ENCODE data around the gene MAN2C1. TPM values are rescaled to one million over a fixed set of nuclear protein-coding genes. Genes with fewer than 3 reads are reported as not detected.
"Not testable (repeated sequence)": the region's sequence is repeated elsewhere in the genome, so short reads cannot be mapped to it uniquely, and the experiment has no call there.

Gene MAN2C1
- total RNA-seq, 1 experiment from 2014 or later, result 169 TPM

DNA sequence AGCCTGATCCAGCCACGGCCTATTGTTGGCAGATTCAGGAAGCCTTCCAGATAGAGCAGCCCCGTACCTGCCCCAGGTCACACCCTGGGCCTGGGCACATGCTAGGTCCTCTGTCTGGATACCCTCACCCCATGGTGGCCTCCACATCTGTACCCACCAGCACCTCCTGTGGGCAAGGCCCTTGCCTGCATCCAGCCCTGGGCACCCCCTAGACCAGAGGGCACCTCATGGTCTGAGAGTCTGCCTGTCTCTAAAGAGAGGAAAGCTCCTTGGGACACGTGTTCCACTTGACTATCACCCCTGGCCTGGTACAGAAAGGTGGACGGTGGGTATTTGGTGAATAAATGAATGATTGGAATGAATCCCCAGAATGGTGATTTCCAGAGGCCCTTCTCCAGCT lies 41.4 kb downstream of the MAN2C1 start:
- DNase-seq (ENCODE audit: low spot score), result no peak
- CTCF ChIA-PET, result no interaction called here
- H3K27ac ChIP-seq (ENCODE audit: low read depth, low read length, poor library complexity, severe bottlenecking), result no peak overlapping the region
- H3K27me3 ChIP-seq (replicated peaks; ENCODE audit: insufficient read depth, low read depth, low read length, poor library complexity), result no peaks in the 10 kb centered on the region
- intact Hi-C loops (cut with micrococcal nuclease; ENCODE audit: unreplicated experiment), result no loop called here
- H3K4me1 ChIP-seq (ENCODE audit: insufficient read depth, low read length, poor library complexity, severe bottlenecking), result no peaks in the 10 kb centered on the region
- no TSS peak for BruUV-seq (replicated peaks)
- POLR2A ChIA-PET (ENCODE audit: low non-redundant PET), result no interaction called here
- no peaks in the 10 kb centered on the region for H3K36me3 ChIP-seq (ENCODE audit: insufficient read depth, low read length, poor library complexity, severe bottlenecking)
- no peak overlapping the region for H3K4me3 ChIP-seq (ENCODE audit: low read depth, low read length, poor library complexity, severe bottlenecking)
- no peaks in the 10 kb centered on the region for H3K9me3 ChIP-seq (ENCODE audit: low read depth, low read length, poor library complexity, severe bottlenecking)
- TF ChIP-seq CTCF (conservative IDR thresholded peaks at IDR 0.05; ENCODE audit: low read depth, low read length), result 0 out of 2 replicates have a peak, but pooled peaks have one; percentile 11
- no peak for TF ChIP-seq EZH2 (IDR thresholded peaks at IDR 0.05; ENCODE audit: borderline replicate concordance, low read depth, low read length, poor library complexity, severe bottlenecking)

DNA sequence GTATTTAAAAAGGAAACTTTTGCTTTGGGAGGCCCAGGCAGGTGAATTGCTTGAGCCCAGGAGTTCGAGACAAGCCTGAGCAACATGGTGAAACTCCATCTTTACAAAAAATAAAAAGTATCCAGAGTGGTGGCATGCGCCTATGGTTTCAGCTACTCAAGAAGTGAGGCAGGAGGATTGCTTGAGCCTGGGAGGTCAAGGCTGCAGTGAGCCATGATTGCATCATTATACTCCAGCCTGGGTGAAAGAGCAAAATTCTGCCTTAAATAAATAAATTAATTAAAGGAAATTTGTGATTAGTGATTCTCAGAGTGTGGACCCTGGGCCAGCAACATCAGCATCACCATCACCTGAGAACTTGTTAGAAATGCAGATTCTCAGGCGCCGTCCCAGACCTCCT lies 42.5 kb downstream of the MAN2C1 start:
- Histone ChIP-seq H3K27ac (ENCODE audit: low read depth, low read length, poor library complexity, severe bottlenecking) (no peak overlapping the region), H3K27me3 (replicated peaks; ENCODE audit: insufficient read depth, low read depth, low read length, poor library complexity) (no peaks in the 10 kb centered on the region), H3K4me3 (ENCODE audit: low read depth, low read length, poor library complexity, severe bottlenecking) (no peak overlapping the region), H3K4me1 (ENCODE audit: insufficient read depth, low read length, poor library complexity, severe bottlenecking) (no peaks in the 10 kb centered on the region), H3K9me3 (ENCODE audit: low read depth, low read length, poor library complexity, severe bottlenecking) (no peaks in the 10 kb centered on the region), H3K36me3 (ENCODE audit: insufficient read depth, low read length, poor library complexity, severe bottlenecking) (no peaks in the 10 kb centered on the region)
- no peak for TF ChIP-seq CTCF (conservative IDR thresholded peaks at IDR 0.05; ENCODE audit: low read depth, low read length)
- TF ChIP-seq EZH2 (IDR thresholded peaks at IDR 0.05; ENCODE audit: borderline replicate concordance, low read depth, low read length, poor library complexity, severe bottlenecking), result no peak
- intact Hi-C loops (cut with micrococcal nuclease; ENCODE audit: unreplicated experiment), result no loop called here
- BruUV-seq (replicated peaks), result no TSS peak
- ChIA-PET CTCF (no interaction called here), POLR2A (ENCODE audit: low non-redundant PET) (no interaction called here)
- no peak for DNase-seq (ENCODE audit: low spot score)

- Histone ChIP-seq H3K4me3 (ENCODE audit: low read depth, low read length, poor library complexity, severe bottlenecking) (no peak overlapping the region), H3K27ac (ENCODE audit: low read depth, low read length, poor library complexity, severe bottlenecking) (no peak overlapping the region), H3K9me3 (ENCODE audit: low read depth, low read length, poor library complexity, severe bottlenecking) (no peaks in the 10 kb centered on the region), H3K4me1 (ENCODE audit: insufficient read depth, low read length, poor library complexity, severe bottlenecking) (no peaks in the 10 kb centered on the region), H3K27me3 (replicated peaks; ENCODE audit: insufficient read depth, low read depth, low read length, poor library complexity) (no peaks in the 10 kb centered on the region), H3K36me3 (ENCODE audit: insufficient read depth, low read length, poor library complexity, severe bottlenecking) (no peaks in the 10 kb centered on the region)
- intact Hi-C loops (cut with micrococcal nuclease; ENCODE audit: unreplicated experiment), result no loop called here
- no TSS peak for BruUV-seq (replicated peaks)
- ChIA-PET POLR2A (ENCODE audit: low non-redundant PET) (no interaction called here), CTCF (no interaction called here)
- TF ChIP-seq EZH2 (IDR thresholded peaks at IDR 0.05; ENCODE audit: borderline replicate concordance, low read depth, low read length, poor library complexity, severe bottlenecking), result no peak
- no peak for TF ChIP-seq CTCF (conservative IDR thresholded peaks at IDR 0.05; ENCODE audit: low read depth, low read length)
- no peak for DNase-seq (ENCODE audit: low spot score)
These were observed 46.7 kb downstream of the MAN2C1 start for GRCh38 chr15:75321711-75322110.

- H3K4me3 ChIP-seq (ENCODE audit: low read depth, low read length, poor library complexity, severe bottlenecking); intact Hi-C loops (cut with micrococcal nuclease; ENCODE audit: unreplicated experiment); H3K4me1 ChIP-seq (ENCODE audit: insufficient read depth, low read length, poor library complexity, severe bottlenecking); POLR2A ChIA-PET (ENCODE audit: low non-redundant PET); H3K27ac ChIP-seq (ENCODE audit: low read depth, low read length, poor library complexity, severe bottlenecking); DNase-seq (ENCODE audit: low spot score); H3K9me3 ChIP-seq (ENCODE audit: low read depth, low read length, poor library complexity, severe bottlenecking); H3K27me3 ChIP-seq (replicated peaks; ENCODE audit: insufficient read depth, low read depth, low read length, poor library complexity); BruUV-seq (replicated peaks); H3K36me3 ChIP-seq (ENCODE audit: insufficient read depth, low read length, poor library complexity, severe bottlenecking); CTCF ChIA-PET: not testable (repeated sequence)
These were observed 49.0 kb downstream of the MAN2C1 start for GRCh38 chr15:75319231-75319897.
